AG09309 (cell line): Measurements from ENCODE around the gene PLXNB2.
"Not testable (repeated sequence)": the region's sequence is repeated elsewhere in the genome, so short reads cannot be mapped to it uniquely, and the experiment has no call there.

ENCODE experiments used
- DNase-seq: peaks from one replicate; pipeline ENCODE4 v3.0.0-alpha.2; 2010; ENCODE audit warnings: low read depth
- H3K4me3 ChIP-seq: 2 replicates; pipeline ENCODE4 v1.5.1; 2011; ENCODE audit warnings: mild to moderate bottlenecking, low read depth, low read length, moderate library complexity; ENCODE audit not compliant: control insufficient read depth
- TF ChIP-seq, protein P1 (sequence below): IDR thresholded peaks from 2 replicates; pipeline ENCODE4 v1.5.1; 2011; ENCODE audit warnings: mild to moderate bottlenecking, low read depth, low read length, inconsistent platforms; ENCODE audit not compliant: insufficient read depth, control insufficient read depth; ENCODE audit errors: missing control alignments

The PLXNB2 gene

DNA sequence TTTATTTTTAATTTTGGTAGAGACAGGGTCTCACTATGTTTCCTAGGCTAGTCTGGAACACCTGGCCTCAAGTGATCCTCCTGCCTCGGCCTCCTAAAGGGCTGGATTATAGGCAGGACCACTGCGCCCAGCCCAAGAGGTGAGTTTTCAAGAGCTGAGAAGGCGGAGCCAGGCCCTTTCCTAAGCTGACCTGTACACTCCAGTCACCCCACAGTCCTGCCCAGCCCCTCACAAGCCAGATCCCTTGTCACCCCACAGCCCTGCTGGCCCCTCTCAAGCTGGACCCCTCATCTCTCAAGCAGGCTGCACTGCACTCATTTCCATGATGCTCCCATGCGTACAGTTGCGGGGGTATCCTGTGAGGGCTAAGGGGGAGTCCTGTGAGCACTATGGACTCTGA, 16.5 kb upstream of the PLXNB2 start:
- no peak for DNase-seq
- TF ChIP-seq, protein P1, sequence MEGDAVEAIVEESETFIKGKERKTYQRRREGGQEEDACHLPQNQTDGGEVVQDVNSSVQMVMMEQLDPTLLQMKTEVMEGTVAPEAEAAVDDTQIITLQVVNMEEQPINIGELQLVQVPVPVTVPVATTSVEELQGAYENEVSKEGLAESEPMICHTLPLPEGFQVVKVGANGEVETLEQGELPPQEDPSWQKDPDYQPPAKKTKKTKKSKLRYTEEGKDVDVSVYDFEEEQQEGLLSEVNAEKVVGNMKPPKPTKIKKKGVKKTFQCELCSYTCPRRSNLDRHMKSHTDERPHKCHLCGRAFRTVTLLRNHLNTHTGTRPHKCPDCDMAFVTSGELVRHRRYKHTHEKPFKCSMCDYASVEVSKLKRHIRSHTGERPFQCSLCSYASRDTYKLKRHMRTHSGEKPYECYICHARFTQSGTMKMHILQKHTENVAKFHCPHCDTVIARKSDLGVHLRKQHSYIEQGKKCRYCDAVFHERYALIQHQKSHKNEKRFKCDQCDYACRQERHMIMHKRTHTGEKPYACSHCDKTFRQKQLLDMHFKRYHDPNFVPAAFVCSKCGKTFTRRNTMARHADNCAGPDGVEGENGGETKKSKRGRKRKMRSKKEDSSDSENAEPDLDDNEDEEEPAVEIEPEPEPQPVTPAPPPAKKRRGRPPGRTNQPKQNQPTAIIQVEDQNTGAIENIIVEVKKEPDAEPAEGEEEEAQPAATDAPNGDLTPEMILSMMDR, result no peak
- no peak overlapping the region for H3K4me3 ChIP-seq

DNA sequence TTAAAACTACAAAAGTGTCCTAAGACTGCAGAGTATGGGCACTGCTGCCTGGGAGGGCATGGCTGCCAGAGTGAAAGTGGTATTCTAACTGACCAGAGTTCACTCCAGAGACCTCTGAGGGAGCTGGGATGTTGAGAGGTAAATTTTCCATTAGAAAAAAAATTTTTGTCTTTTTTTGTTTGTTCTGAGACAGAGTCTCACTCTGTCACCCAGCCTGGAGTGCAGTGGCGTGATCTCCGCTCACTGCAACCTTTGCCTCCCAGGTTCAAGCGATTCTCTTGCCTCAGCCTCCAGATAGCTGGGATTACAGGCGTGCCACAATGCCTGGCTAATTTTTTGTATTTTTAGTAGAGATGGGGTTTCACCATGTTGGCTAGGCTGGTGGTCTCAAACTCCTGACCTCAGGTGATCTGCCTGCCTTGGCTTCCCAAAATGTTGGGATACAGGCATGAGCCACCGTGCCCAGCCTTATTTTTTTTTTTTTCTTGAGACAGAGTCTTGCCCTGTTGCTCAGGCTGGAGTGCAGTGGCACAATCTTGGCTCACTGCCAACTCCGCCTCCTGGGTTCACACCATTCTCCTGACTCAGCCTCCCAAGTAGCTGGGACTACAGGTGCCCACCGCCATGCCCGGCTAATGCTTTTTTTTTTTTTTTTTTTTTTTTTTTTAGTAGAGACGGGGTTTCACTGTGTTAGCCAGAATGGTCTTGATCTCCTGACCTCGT, 15.1 kb upstream of the PLXNB2 start:
- not testable (repeated sequence) for DNase-seq, H3K4me3 ChIP-seq

DNA sequence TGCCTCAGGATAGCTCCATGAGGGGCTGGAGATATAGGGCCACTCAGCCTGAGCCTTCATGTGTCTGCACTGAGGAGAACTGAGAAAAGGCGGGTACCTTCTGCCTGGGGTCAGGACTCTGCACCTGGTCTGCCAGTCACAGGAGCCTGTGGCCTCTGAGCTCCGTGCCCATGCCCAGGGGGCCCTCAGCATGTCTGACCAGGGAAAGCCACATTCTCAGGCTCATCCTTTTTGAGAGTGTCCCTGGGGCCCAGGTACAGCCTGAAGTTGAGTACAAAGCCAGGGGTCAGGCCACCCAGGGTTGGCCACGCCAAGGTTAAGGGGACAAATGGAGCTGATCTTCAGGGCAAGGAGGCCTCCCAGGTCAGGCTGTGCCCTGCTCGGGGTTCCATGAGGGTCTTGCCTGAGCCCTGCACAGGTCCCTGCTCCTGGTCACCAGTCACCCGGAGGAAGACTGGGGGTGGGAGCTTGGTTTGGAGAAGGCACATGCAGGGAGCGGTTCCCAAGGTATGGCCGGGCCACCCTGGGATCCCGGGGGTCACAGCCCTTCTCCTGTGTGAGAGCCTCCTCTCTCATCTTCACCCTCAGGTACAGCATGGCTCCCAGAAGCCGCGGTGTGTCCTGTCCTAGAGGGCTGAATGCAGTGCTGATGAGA, 13.4 kb upstream of the PLXNB2 start:
- TF ChIP-seq, protein P1, result no peak
- DNase-seq, result no peak
- H3K4me3 ChIP-seq, result no peak overlapping the region

DNA sequence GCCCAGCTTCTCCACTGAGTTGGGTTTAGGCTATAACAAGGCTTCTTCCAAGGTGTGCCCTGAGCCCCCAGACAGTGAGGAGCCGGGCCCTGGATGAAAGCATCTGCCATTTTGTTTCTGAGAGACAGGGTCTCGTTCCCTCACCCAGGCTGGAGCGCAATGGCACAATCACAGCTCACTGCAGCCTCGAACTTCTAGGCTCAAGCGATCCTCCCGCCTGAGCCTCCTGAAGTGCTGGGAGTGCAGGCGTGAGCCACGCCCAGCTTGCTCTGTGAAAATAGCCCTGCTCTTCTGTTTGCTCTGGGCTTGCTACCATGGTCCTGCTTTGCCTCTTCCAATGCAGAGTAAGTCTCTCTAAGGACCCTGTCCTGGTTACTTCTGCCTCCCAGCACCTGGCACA, 12.7 kb upstream of the PLXNB2 start:
- TF ChIP-seq, protein P1, result no peak
- DNase-seq, result no peak
- no peak overlapping the region for H3K4me3 ChIP-seq

DNA sequence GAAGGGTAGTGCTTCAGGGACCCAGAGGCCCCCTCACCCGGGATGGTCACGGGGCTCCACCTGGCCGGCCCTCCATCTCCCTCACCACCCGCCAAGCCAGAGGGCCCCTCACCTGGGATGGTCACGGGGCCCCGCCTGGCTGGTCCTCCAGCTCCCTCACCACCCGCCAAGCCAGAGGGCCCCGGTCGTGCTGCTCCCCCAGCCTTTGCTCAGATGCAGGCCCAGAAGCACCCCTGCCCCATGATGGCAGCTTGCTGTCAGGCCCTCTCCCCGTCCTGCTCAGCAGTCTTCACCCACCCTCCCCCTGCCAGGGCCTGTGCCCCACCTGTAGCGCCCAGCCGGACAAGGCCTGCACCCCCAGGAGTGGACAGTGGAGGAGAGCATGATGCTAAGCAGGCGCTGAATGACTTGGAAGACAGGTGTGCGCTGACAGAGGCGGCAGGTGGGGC, 12.1 kb upstream of the PLXNB2 start:
- no peak overlapping the region for H3K4me3 ChIP-seq
- no peak for DNase-seq
- TF ChIP-seq, protein P1, result no peak

DNA sequence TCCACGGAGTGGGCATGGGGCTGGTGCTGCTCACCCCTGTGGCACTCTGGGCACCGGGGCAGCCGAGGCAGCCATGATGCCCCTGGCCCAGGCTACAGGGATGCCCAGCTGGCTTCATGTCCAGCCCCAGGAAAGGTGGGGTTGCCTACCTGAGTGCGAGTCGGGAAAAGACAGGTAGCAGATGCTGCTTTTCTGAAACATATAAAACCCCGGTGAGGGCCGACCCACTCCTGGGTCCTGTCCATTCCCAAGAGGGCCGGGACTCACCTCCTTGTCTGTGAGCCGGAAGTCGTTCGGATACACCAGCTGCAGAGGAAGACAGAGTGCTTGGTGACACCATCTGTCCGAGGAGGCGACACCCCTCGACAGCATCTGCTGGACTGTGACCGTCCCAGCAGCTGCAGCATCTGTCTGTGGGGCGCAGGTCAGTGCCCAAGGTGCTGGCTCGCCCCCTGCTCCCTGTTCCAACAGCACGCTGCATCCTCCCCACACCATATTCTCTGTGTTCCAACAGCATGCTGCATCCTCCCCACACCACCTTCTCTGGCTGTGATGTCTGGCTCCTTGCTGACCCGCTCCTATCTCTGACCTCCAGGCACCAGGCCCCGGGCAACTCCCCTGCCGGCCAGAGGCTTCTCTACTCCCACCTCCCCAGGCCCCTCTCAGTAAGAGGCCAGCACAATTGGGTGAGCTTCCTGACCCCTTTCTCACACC, 11.4 kb upstream of the PLXNB2 start:
- DNase-seq, result no peak
- no peak overlapping the region for H3K4me3 ChIP-seq
- TF ChIP-seq, protein P1, result no peak

DNA sequence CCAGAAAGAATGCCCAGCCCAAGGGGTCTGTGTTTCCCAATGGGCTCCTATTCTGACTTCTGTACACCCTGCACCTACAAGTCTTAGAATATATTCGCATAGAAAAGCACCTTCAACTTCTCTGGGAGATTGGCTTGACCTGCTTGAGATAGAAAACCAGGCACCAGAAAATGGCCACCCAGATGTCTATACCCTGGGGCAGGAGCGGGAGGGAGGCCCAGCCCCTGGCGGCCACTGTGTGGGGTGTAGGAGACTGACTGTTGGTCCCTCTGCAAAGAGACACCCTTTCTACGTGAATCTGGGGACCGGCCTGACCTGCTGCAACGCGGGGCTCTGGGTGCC, 10.9 kb upstream of the PLXNB2 start:
- H3K4me3 ChIP-seq, result no peak overlapping the region
- TF ChIP-seq, protein P1, result no peak
- no peak for DNase-seq
